Measurements from ENCODE around the gene AFP. TPM values are rescaled to one million over a fixed set of nuclear protein-coding genes. Genes with fewer than 3 reads are reported as not detected.

Gene AFP
- total RNA-seq, 4 donors from 2014 or later = not detected

GRCh38 chr4:73405138-73405537, 30.9 kb upstream of the AFP start:
- 88 to 94% methylated on average over 2 of the region's 2 CpGs for WGBS, 2 donors
- H3K4me1 ChIP-seq = no peaks in the 10 kb centered on the region
- no peaks in the 10 kb centered on the region for H3K9me3 ChIP-seq
- no peaks in the 10 kb centered on the region for H3K36me3 ChIP-seq
- TF ChIP-seq EP300 (IDR thresholded peaks at IDR 0.05) = no peak
- TF ChIP-seq CTCF (IDR thresholded peaks at IDR 0.05) = no peak
- no peaks in the 10 kb centered on the region for H3K27me3 ChIP-seq
- no peak overlapping the region for H3K27ac ChIP-seq
- no peak for DNase-seq (ENCODE audit: low spot score in 2 of 2)
- H3K4me3 ChIP-seq = no peak overlapping the region

- WGBS, 2 donors = 95 to 97% methylated on average over 1 of the region's 1 CpG
- Histone ChIP-seq H3K27ac (no peak overlapping the region), H3K4me1 (no peaks in the 10 kb centered on the region), H3K9me3 (no peaks in the 10 kb centered on the region), H3K4me3 (no peak overlapping the region), H3K27me3 (no peaks in the 10 kb centered on the region), H3K36me3 (no peaks in the 10 kb centered on the region)
- no peak for DNase-seq (ENCODE audit: low spot score in 2 of 2)
- no peak for TF ChIP-seq POLR2A (IDR thresholded peaks at IDR 0.05)
- no peak for TF ChIP-seq CTCF (IDR thresholded peaks at IDR 0.05)
- no peak for TF ChIP-seq EP300 (IDR thresholded peaks at IDR 0.05)
Measured at GRCh38 chr4:73406548-73406875, 29.5 kb upstream of the AFP start.

GRCh38 chr4:73407227-73407673, 28.8 kb upstream of the AFP start:
- 83 to 92% methylated on average over 2 of the region's 2 CpGs for WGBS, 2 donors

GRCh38 chr4:73408181-73408867, 27.7 kb upstream of the AFP start:
- 74 to 76% methylated on average over 4 of the region's 4 CpGs for WGBS, 2 donors
- H3K9me3 ChIP-seq = no peaks in the 10 kb centered on the region
- H3K4me1 ChIP-seq = no peaks in the 10 kb centered on the region
- H3K27me3 ChIP-seq = no peaks in the 10 kb centered on the region
- no peaks in the 10 kb centered on the region for H3K36me3 ChIP-seq
- no peak for DNase-seq (ENCODE audit: low spot score in 2 of 2)
- H3K27ac ChIP-seq = no peak overlapping the region
- no peak overlapping the region for H3K4me3 ChIP-seq
- TF ChIP-seq EP300 (IDR thresholded peaks at IDR 0.05) (no peak), POLR2A (IDR thresholded peaks at IDR 0.05) (no peak), CTCF (IDR thresholded peaks at IDR 0.05) (no peak)

More at GRCh38 chr4:73407227-73407673, 28.8 kb upstream of the AFP start:
- H3K36me3 ChIP-seq = no peaks in the 10 kb centered on the region
- no peak overlapping the region for H3K27ac ChIP-seq
- no peaks in the 10 kb centered on the region for H3K4me1 ChIP-seq
- TF ChIP-seq EP300 (IDR thresholded peaks at IDR 0.05) (no peak), CTCF (IDR thresholded peaks at IDR 0.05) (no peak), POLR2A (IDR thresholded peaks at IDR 0.05) (no peak)
- no peaks in the 10 kb centered on the region for H3K9me3 ChIP-seq
- H3K27me3 ChIP-seq = no peaks in the 10 kb centered on the region
- DNase-seq (ENCODE audit: low spot score in 2 of 2) = no peak
- H3K4me3 ChIP-seq = no peak overlapping the region

- Histone ChIP-seq H3K9me3 (no peaks in the 10 kb centered on the region), H3K27ac (no peak overlapping the region), H3K4me3 (no peak overlapping the region), H3K4me1 (no peaks in the 10 kb centered on the region), H3K36me3 (no peaks in the 10 kb centered on the region), H3K27me3 (no peaks in the 10 kb centered on the region)
- 76 to 82% methylated on average over 6 of the region's 6 CpGs for WGBS, 2 donors
- no peak for DNase-seq (ENCODE audit: low spot score in 2 of 2)
- TF ChIP-seq POLR2A (IDR thresholded peaks at IDR 0.05) = no peak
- TF ChIP-seq EP300 (IDR thresholded peaks at IDR 0.05) = no peak
- TF ChIP-seq CTCF (IDR thresholded peaks at IDR 0.05) = no peak
Measured at GRCh38 chr4:73409012-73409862, 26.8 kb upstream of the AFP start.
